GM23338 (cell line): Measurements from ENCODE around the gene MAGOHB. TPM values are rescaled to one million over a fixed set of nuclear protein-coding genes. Genes with fewer than 3 reads are reported as not detected.
"Not testable (repeated sequence)": the region's sequence is repeated elsewhere in the genome, so short reads cannot be mapped to it uniquely, and the experiment has no call there.

Source experiments
- ATAC-seq: fragments of 200-7000 bp; cut with Tn5 transposase; 3 replicates; pipeline ENCODE4 v1.9.1; 2020
- DNase-seq: peaks from one replicate; pipeline ENCODE4 v3.0.0-alpha.2; 2015; ENCODE audit warnings: low spot score
- H2AFZ ChIP-seq: fragments of 200-600 bp; sonication (generic); 2 replicates; pipeline ENCODE4 v1.8.0; 2016; ENCODE audit warnings: antibody characterized with exemption, mild to moderate bottlenecking, moderate library complexity
- H3F3A ChIP-seq: fragments of 200-600 bp; sonication (generic); replicated peaks from 2 replicates; pipeline ENCODE4 v1.8.0; 2017; ENCODE audit warnings: antibody characterized with exemption, mixed run types, low read depth
- H3K27ac ChIP-seq: fragments of 200-600 bp; sonication (generic); 2 replicates; pipeline ENCODE4 v1.6.1; 2016; ENCODE audit warnings: low read depth
- H3K27me3 ChIP-seq: fragments of 200-600 bp; sonication (generic); 2 replicates; pipeline ENCODE4 v1.8.0; 2016; ENCODE audit warnings: mild to moderate bottlenecking, mixed run types, moderate library complexity; ENCODE audit not compliant: insufficient read depth
- H3K36me3 ChIP-seq: fragments of 200-600 bp; sonication (generic); 2 replicates; pipeline ENCODE4 v1.8.0; 2016; ENCODE audit warnings: mild to moderate bottlenecking; ENCODE audit not compliant: insufficient read depth
- H3K4me1 ChIP-seq: fragments of 200-600 bp; sonication (generic); 2 replicates; pipeline ENCODE4 v1.8.0; 2016; ENCODE audit warnings: mild to moderate bottlenecking, moderate library complexity; ENCODE audit not compliant: insufficient read depth
- H3K4me2 ChIP-seq: fragments of 200-600 bp; sonication (generic); 2 replicates; pipeline ENCODE4 v1.7.1; 2017; ENCODE audit warnings: mixed run types
- H3K4me3 ChIP-seq: fragments of 200-600 bp; sonication (generic); 2 replicates; pipeline ENCODE4 v1.6.1; 2016; ENCODE audit warnings: mixed run types
- H3K79me2 ChIP-seq: fragments of 200-600 bp; sonication (generic); replicated peaks from 2 replicates; pipeline ENCODE4 v1.8.0; 2017; ENCODE audit warnings: mild to moderate bottlenecking; ENCODE audit not compliant: insufficient read depth
- H3K9me2 ChIP-seq: fragments of 200-600 bp; sonication (generic); 2 replicates; pipeline ENCODE4 v1.8.0; 2017; ENCODE audit not compliant: insufficient read depth
- H4K20me1 ChIP-seq: fragments of 200-600 bp; sonication (generic); replicated peaks from 2 replicates; pipeline ENCODE4 v1.8.0; 2017; ENCODE audit warnings: mild to moderate bottlenecking; ENCODE audit not compliant: insufficient read depth
- H3K27ac Mint-ChIP-seq: 2 replicates; pipeline ENCODE4 v1.8.0; 2020; ENCODE audit warnings: inconsistent platforms, mild to moderate bottlenecking, moderate library complexity, mixed read lengths
- H3K27me3 Mint-ChIP-seq: 3 replicates; pipeline ENCODE4 v1.8.0; 2022; ENCODE audit warnings: low read depth, mild to moderate bottlenecking, moderate library complexity, mixed read lengths, inconsistent platforms; ENCODE audit not compliant: insufficient read depth, poor library complexity
- H3K36me3 Mint-ChIP-seq: 3 replicates; pipeline ENCODE4 v1.8.0; 2021; ENCODE audit warnings: low read depth, mild to moderate bottlenecking, inconsistent platforms, moderate library complexity, mixed read lengths
- H3K4me1 Mint-ChIP-seq: 3 replicates; pipeline ENCODE4 v1.8.0; 2020; ENCODE audit warnings: mild to moderate bottlenecking, inconsistent platforms, mixed read lengths
- H3K4me3 Mint-ChIP-seq: 3 replicates; pipeline ENCODE4 v1.8.0; 2021; ENCODE audit warnings: moderate library complexity, mild to moderate bottlenecking, inconsistent platforms, mixed read lengths
- H3K9me3 Mint-ChIP-seq: 3 replicates; pipeline ENCODE4 v1.8.0; 2020; ENCODE audit warnings: moderate library complexity, mild to moderate bottlenecking, inconsistent platforms, mixed read lengths
- CREB1 ChIP-seq: fragments of 250-450 bp; sonication (Bioruptor Pico); IDR thresholded peaks from 2 replicates; pipeline ENCODE4 v1.5.0; 2020; ENCODE audit warnings: low read depth, mild to moderate bottlenecking, moderate library complexity
- EZH2 ChIP-seq: fragments of 200-600 bp; sonication (generic); IDR thresholded peaks from one replicate; pipeline ENCODE4 v1.8.0; 2017; ENCODE audit warnings: antibody characterized with exemption, mild to moderate bottlenecking, low read depth; ENCODE audit not compliant: unreplicated experiment
- POLR2AphosphoS5 ChIP-seq: IDR thresholded peaks from 2 replicates; pipeline ENCODE4 v1.6.1; 2016; ENCODE audit warnings: antibody characterized with exemption, low read depth
- ZNF462 ChIP-seq: fragments of 250-450 bp; sonication (Bioruptor Pico); IDR thresholded peaks from 2 replicates; pipeline ENCODE4 v1.5.0; 2020; ENCODE audit warnings: mild to moderate bottlenecking, moderate library complexity
- polyA plus RNA-seq: library from polyadenylated mRNA; unstranded; fragments of >200 nt; fragmentation: Nextera tagmentation; extraction: Ambion mirVana; gene quantifications from 2 replicates; pipeline ENCODE4 v1.2.1, GENCODE V29; 2016
- total RNA-seq: library from RNA; depleted of rRNA; stranded (reverse); fragments of >200 nt; shearing (Covaris generic); gene quantifications from 2 replicates; pipeline ENCODE4 v1.2.3, GENCODE V29; 2014

Gene MAGOHB
- total and polyA plus RNA-seq, 2 experiments from 2014 or later, result 38.5 to 175 TPM

- Mint-ChIP-seq H3K4me3 (no peak overlapping the region), H3K4me1 (peaks cover 54% of the 10 kb centered on the region), H3K27me3 (peaks cover 3% of the 10 kb centered on the region), H3K9me3 (no peaks in the 10 kb centered on the region), H3K27ac (no peak overlapping the region), H3K36me3 (no peaks in the 10 kb centered on the region)
- TF ChIP-seq EZH2, result no peak
- no peak for TF ChIP-seq ZNF462
- TF ChIP-seq CREB1 (CRISPR knock-in tag), result no peak
- no peak for TF ChIP-seq POLR2AphosphoS5
- H2AFZ ChIP-seq, result no peak overlapping the region
- H3K9me2 ChIP-seq, result no peaks in the 10 kb centered on the region
- no peaks in the 10 kb centered on the region for H3F3A ChIP-seq
- H3K4me1 ChIP-seq, result peaks cover 16% of the 10 kb centered on the region
- no peaks in the 10 kb centered on the region; the same call in 1 of the 2 replicates for H3K36me3 ChIP-seq
- H3K79me2 ChIP-seq, result no peaks in the 10 kb centered on the region
- ATAC-seq, result no peak
- H3K4me3 ChIP-seq, result no peak overlapping the region
- H4K20me1 ChIP-seq, result no peaks in the 10 kb centered on the region
- H3K27ac ChIP-seq, result no peak overlapping the region
- no peak overlapping the region for H3K4me2 ChIP-seq
- no peaks in the 10 kb centered on the region for H3K27me3 ChIP-seq
- DNase-seq, result no peak
Measured at GRCh38 chr12:10574307-10574706, 39.1 kb downstream of the MAGOHB start.

DNA sequence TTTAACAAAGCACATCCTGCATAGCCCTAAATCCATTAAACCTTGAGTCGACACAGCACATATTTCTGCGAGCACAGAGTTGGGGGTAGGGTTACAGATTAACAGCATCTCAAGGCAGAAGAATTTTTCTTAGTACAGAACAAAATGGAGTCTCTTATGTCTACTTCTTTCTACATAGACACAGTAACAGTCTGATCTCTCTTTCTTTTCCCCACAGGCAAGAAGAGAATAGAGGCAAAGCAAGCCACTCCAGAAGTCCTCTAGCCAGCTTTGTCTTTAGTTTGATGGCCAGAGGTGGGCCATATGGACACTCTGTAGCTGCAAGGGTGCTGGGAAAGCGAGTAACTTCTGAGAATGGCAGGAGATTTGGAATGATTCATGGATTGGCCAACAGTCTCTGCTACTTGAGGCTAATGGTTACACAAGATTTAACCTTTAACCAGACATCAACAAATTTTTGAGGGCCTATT lies 41.4 kb downstream of the MAGOHB start:
- H3K27ac Mint-ChIP-seq, result peak overlapping the region; percentile 64
- H2AFZ ChIP-seq, H3K9me2 ChIP-seq, H3K9me3 Mint-ChIP-seq, H4K20me1 ChIP-seq, H3K4me3 ChIP-seq, H3K79me2 ChIP-seq, H3K36me3 ChIP-seq, H3K4me3 Mint-ChIP-seq, ATAC-seq, H3K4me2 ChIP-seq, H3K27me3 Mint-ChIP-seq, H3K36me3 Mint-ChIP-seq, H3K27me3 ChIP-seq, DNase-seq, H3F3A ChIP-seq: not testable (repeated sequence)
- H3K27ac ChIP-seq, result 0 out of 2 replicates have a peak overlapping the region, but pooled peaks have one; percentile 51
- H3K4me1 Mint-ChIP-seq, result peaks cover 47% of the 10 kb centered on the region
- H3K4me1 ChIP-seq, result peaks cover 15% of the 10 kb centered on the region
